Peyer's patch (tissue), 4 donors: ENCODE data around the gene STK16. TPM values are rescaled to one million over a fixed set of nuclear protein-coding genes. Genes with fewer than 3 reads are reported as not detected.

Experiments
- DNase-seq, 3 donors: peaks; one replicate each; pipeline ENCODE4 v3.0.0-alpha.2; 2017 to 2019
- H3K27ac ChIP-seq, 4 donors: fragments of 200-600 bp; sonication (generic); one replicate each; pipeline ENCODE4 v1.5.1; 2016 to 2019
- H3K27me3 ChIP-seq, 2 donors: fragments of 200-600 bp; sonication (generic); one replicate each; pipeline ENCODE4 v1.5.1; 2019
- H3K36me3 ChIP-seq, 3 donors: fragments of 200-600 bp; sonication (generic); one replicate each; pipeline ENCODE4 v1.5.1; 2016 to 2019
- H3K4me1 ChIP-seq, 4 donors: fragments of 200-600 bp; sonication (generic); one replicate each; pipeline ENCODE4 v1.5.1; 2016 to 2019
- H3K4me3 ChIP-seq, 4 donors: fragments of 200-600 bp; sonication (generic); 1 replicate in 3 of 4; 2 replicates in 1 of 4; pipeline ENCODE4 v1.5.1; 2016 to 2019; ENCODE audit warnings: mild to moderate bottlenecking in 1 of 4
- H3K9me3 ChIP-seq, 4 donors: fragments of 200-600 bp; sonication (generic); one replicate each; pipeline ENCODE4 v1.5.1; 2016 to 2019; ENCODE audit warnings: mild to moderate bottlenecking in 1 of 4
- POLR2A ChIP-seq, 2 donors: fragments of 450-650 bp; IDR thresholded peaks; one replicate each; pipeline ENCODE4 v1.5.1; 2017; ENCODE audit warnings: antibody characterized with exemption in 2 of 2, mild to moderate bottlenecking in 2 of 2, moderate library complexity in 2 of 2
- total RNA-seq, 4 donors: library from RNA; depleted of rRNA; stranded (reverse); fragments of >200 nt; gene quantifications; one replicate each; pipeline ENCODE4 v1.1.0, GENCODE V29; 2016
- TF ChIP-seq, protein P1 (sequence below), 6 experiments: fragments of 450-650 bp in 4 of 6; fragments of 200-600 bp in 2 of 6; sonication (generic) in 1 of 6; IDR thresholded peaks; one replicate each; pipeline ENCODE4 v1.5.1; 2017 to 2019; ENCODE audit warnings: antibody characterized with exemption in 6 of 6, mild to moderate bottlenecking in 3 of 6, moderate library complexity in 1 of 6

The STK16 gene
- total RNA-seq, 4 donors from 2014 or later: 19.4 to 27.1 (median 24.3) TPM

DNA sequence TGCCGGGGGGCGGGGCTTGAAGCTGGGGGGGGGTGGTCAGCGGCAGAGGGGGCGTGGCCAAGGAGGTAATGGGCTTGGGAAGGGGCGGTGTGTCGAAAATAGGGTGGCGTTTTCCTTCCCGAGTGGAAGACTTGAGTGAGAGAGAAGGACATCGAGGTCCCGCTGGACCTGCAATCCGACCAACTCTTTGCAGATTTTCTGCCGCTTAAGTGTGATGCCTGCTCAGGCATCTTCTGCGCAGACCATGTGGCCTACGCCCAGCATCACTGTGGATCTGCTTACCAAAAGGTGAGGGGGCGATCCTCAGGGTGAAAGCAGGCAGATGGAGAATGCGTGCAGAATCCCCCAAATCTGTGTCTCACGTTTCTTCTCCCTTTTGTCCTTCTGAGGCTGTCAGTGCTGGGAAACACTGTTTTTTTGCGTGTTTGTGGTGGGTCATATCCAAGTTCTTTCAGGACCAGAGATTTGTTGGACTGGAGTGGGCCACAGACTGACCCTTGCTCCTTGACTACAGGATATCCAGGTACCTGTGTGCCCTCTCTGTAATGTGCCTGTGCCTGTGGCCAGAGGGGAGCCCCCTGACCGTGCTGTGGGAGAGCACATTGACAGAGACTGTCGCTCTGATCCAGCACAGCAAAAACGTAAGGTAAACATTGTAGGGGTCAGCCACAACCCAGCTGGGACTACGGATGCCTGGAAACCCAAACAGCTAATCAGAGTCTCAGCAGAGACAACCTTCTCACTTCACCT is 38.0 kb upstream of the STK16 start:
- Histone ChIP-seq H3K9me3 (no peaks in the 10 kb centered on the region), H3K4me3 (peak overlapping the region; percentile 82 to 92 (median 86)), H3K27ac (peak overlapping the region; percentile 98 to 99 (median 98)), H3K36me3 (peaks cover 0 to 26% (median 0%) of the 10 kb centered on the region in 3 donors), H3K4me1 (peaks cover 0 to 24% (median 10%) of the 10 kb centered on the region in 4 donors), H3K27me3 (no peaks in the 10 kb centered on the region)
- DNase-seq: peak in 1 of 3 donors; percentile 49
- TF ChIP-seq POLR2A (IDR thresholded peaks at IDR 0.05): no peak
- TF ChIP-seq, protein P1, sequence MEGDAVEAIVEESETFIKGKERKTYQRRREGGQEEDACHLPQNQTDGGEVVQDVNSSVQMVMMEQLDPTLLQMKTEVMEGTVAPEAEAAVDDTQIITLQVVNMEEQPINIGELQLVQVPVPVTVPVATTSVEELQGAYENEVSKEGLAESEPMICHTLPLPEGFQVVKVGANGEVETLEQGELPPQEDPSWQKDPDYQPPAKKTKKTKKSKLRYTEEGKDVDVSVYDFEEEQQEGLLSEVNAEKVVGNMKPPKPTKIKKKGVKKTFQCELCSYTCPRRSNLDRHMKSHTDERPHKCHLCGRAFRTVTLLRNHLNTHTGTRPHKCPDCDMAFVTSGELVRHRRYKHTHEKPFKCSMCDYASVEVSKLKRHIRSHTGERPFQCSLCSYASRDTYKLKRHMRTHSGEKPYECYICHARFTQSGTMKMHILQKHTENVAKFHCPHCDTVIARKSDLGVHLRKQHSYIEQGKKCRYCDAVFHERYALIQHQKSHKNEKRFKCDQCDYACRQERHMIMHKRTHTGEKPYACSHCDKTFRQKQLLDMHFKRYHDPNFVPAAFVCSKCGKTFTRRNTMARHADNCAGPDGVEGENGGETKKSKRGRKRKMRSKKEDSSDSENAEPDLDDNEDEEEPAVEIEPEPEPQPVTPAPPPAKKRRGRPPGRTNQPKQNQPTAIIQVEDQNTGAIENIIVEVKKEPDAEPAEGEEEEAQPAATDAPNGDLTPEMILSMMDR (IDR thresholded peaks at IDR 0.05): no peak

DNA sequence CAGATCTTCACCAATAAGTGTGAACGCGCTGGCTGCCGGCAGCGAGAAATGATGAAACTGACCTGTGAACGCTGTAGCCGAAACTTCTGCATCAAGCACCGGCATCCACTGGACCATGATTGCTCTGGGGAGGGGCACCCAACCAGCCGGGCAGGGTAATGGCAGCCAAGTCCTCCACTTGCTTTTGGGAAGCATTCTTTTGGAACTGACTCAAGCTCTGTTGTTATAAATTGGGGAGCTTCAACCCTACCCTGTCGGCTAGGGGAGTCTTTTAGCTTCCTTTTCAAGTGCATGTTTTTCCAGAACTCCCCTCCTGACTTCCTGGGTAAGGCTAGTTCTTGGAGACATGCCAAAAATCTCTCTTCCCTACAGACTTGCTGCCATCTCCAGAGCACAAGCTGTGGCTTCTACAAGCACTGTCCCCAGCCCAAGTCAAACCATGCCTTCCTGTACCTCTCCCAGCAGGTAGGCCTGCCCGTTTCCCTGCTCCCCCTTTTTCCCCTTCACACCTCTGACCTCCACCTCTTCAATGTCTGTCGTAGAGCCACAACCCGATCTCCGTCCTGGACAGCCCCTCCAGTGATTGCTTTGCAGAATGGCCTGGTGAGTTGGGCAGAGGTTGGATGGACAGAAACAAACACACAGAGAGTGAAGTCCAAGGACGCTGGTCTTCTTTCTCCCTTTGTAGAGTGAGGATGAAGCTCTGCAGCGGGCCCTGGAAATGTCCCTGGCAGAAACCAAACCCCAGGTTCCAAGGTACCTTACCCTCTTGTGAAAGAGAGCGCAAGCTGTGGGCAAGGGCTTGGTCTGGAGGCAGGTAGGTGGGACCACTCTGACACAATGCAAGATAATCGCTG is 37.2 kb upstream of the STK16 start:
- peak overlapping the region; percentile 98 to 99 (median 98) for H3K27ac ChIP-seq
- H3K9me3 ChIP-seq: no peaks in the 10 kb centered on the region
- H3K4me3 ChIP-seq: peak overlapping the region in 1 of 4 donors; percentile 87
- peaks cover 0 to 26% (median 0%) of the 10 kb centered on the region in 3 donors for H3K36me3 ChIP-seq
- TF ChIP-seq, protein P1 (IDR thresholded peaks at IDR 0.05): no peak
- no peak for TF ChIP-seq POLR2A (IDR thresholded peaks at IDR 0.05)
- peaks cover 0 to 24% (median 10%) of the 10 kb centered on the region in 4 donors for H3K4me1 ChIP-seq
- H3K27me3 ChIP-seq: no peaks in the 10 kb centered on the region
- peak in 1 of 3 donors; percentile 40 for DNase-seq

DNA sequence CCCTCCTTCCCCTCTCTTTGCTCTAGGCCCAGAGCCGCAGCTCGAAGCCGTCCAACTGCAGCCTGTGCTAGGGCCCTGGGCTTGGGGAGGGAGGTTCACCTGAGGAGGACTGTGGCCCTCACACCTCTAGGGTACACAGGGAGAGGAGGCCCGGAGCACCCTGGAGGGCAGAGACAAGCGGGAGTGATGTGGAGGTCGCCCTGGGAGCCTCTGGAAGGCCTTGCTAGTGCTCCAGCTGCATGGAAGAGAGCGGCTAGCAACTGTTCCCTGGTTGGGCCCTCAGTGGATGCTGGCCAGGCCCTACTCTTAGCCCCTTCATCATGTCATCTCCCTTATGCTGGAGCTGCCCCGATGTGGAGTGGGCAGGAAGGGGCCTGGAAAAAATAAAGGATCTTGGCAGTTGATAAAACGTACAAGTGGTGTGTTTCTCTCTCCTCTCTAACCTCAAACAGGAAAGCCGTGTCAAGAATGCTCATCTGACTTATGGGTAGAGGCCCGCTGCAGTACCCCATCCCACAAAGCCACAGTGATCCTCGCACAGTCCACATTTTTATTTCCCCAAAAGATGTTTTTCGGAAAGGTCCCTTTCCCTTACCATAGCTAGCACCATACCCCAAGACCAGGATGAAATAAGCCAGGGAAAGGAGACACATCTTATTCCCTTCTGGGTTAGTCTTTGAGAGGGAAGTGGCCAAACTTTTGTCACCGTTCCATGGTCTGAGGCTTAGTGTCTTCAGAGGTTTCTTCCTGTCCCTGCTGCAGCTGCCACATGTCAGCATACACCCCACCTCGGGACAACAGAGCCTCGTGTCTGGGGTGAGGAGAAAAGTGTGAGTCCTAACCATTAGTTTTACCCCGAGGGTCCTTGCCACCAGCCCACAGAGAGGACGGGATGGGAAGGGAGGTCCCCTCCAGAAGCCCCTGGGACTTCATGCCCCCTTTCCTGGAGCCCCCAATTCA is 35.8 kb upstream of the STK16 start:
- H3K4me1 ChIP-seq: peaks cover 0 to 24% (median 10%) of the 10 kb centered on the region in 4 donors
- H3K27ac ChIP-seq: peak overlapping the region in 2 of 4 donors; percentile 11 to 64
- DNase-seq: peak in 1 of 3 donors; percentile 47
- H3K4me3 ChIP-seq: no peak overlapping the region
- no peaks in the 10 kb centered on the region for H3K27me3 ChIP-seq
- no peak for TF ChIP-seq POLR2A (IDR thresholded peaks at IDR 0.05)
- TF ChIP-seq, protein P1 (IDR thresholded peaks at IDR 0.05): no peak
- no peaks in the 10 kb centered on the region for H3K9me3 ChIP-seq
- peaks cover 0 to 34% (median 0%) of the 10 kb centered on the region in 3 donors for H3K36me3 ChIP-seq

DNA sequence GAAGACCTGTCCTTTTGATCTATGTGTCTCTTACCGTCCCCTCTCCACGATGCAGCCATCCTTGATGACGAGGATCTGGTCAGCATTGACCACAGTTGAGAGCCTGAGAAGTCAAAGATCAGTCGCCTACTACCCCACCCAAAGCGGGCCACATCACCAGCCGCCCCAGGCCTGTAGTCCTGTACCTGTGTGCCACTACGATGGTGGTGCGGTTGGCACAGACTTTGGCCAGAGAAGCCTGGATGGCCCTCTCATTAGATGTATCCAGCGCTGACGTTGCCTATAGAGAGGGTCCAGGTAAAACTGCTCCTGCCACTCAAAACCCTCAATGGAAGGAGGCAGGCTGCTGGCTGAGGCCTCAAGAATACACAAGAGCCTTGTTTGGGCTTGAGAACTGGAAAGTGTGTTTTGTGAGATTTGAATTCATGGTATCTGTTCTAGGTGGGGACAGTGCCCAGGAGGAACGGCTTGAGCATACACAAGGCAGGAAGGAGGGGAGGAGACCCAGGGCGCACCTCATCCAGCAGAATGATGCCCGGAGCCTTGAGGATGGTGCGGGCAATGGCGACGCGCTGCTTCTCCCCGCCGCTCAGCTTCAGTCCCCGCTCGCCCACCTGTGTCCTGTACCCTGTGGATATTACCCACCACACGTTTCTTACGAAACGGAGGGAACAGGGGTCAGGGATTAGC is 34.9 kb upstream of the STK16 start:
- TF ChIP-seq, protein P1 (IDR thresholded peaks at IDR 0.05): no peak
- no peak for TF ChIP-seq POLR2A (IDR thresholded peaks at IDR 0.05)
- H3K27me3 ChIP-seq: no peaks in the 10 kb centered on the region
- H3K9me3 ChIP-seq: no peaks in the 10 kb centered on the region
- H3K27ac ChIP-seq: peak overlapping the region in 2 of 4 donors; percentile 0 to 64
- peaks cover 0 to 34% (median 0%) of the 10 kb centered on the region in 3 donors for H3K36me3 ChIP-seq
- no peak overlapping the region for H3K4me3 ChIP-seq
- H3K4me1 ChIP-seq: peaks cover 0 to 24% (median 10%) of the 10 kb centered on the region in 4 donors
- DNase-seq: peak in 1 of 3 donors; percentile 40
